SW 1271 (cell line): ENCODE results near the gene ITPR2.
"Not testable (repeated sequence)": the region's sequence is repeated elsewhere in the genome, so short reads cannot be mapped to it uniquely, and the experiment has no call there.

Source experiments
- DNase-seq, 2 experiments: peaks; one replicate each; lab custom pipeline; 2025; lab: John Stamatoyannopoulos, UW

Gene ITPR2

GRCh38 chr12:26623136-26623535, 209.9 kb downstream of the ITPR2 start:
- no peak for DNase-seq

DNA sequence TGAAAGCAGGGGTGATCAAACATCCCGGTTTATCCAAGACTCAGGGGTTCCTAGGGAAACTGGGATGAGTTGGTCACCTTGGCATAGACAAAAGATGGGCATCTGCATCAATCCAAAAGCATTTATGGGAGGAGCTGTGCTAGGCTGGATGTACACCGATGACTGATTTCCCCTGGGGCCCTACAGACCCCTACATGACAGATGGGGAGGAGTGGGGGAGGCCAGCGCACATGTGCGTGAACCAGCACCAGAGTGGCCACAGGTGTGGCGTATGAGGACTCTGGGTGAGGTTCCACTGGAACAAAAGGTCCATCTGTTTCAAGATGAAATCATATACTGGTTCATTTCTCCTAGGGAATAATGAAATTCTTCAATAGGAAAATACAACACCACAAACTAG, 210.4 kb downstream of the ITPR2 start:
- DNase-seq, result no peak

- DNase-seq, result no peak
These were observed 211.1 kb downstream of the ITPR2 start for GRCh38 chr12:26621932-26622331.

DNA sequence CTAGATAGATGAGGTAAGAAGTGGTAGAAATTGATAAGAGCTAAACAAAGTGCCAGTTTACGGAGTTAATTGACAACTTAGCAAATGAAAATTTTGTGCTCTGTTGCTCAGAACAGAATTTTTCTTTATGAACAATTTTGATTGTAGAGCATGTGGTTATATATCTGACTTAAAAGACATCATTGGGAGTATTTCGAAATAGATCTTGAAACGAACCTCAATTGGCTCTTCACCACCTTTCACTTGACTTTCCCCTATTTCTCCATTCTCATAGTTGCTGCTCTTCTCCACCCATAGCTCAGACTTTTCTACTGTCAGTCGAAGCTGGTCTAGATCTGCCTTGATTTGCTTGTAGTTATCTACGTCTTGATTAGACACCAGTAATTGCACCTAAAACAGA, 212.1 kb downstream of the ITPR2 start:
- no peak for DNase-seq

DNA sequence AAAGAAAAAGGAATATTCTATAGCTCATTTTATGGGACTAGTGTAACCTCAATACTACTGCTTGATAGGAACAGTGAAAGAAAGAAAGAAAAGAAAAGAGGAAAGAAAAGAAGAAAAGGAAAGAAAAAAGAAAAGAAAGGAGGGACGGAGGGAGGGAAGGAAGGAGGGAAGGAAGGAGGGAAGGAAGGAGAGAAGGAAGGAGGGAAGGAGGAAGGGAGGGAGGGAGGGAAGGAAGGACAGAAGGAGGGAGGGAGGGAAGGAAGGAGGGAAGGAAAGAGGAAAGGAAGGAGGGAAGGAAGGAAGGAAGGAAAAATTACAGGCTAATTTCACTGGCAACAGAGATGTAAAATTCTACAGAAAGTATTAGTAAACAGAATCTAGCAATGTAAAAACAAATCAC, 215.5 kb downstream of the ITPR2 start:
- no peak for DNase-seq

- peak in 1 of 2 experiments; percentile 36 for DNase-seq
These were observed 218.9 kb downstream of the ITPR2 start for GRCh38 chr12:26614011-26614616.

DNA sequence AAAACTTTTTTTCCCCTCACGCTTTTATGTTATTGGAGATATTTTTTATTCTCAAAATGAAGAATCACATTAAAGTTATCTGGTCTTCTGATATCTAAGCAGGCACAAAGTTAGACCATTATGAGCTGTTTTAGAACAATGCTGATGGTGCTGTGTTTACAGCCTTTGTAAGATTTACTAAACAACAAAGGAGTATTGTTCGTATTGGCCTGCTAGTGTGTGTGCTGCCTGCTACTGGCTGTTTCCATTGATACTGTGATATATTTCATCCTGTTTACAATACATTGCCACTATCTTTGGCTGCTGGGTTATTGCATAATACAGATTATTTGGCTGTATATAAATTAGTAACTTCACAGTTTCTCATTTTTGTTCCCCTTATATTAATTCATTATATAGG, 220.8 kb downstream of the ITPR2 start:
- no peak for DNase-seq

DNA sequence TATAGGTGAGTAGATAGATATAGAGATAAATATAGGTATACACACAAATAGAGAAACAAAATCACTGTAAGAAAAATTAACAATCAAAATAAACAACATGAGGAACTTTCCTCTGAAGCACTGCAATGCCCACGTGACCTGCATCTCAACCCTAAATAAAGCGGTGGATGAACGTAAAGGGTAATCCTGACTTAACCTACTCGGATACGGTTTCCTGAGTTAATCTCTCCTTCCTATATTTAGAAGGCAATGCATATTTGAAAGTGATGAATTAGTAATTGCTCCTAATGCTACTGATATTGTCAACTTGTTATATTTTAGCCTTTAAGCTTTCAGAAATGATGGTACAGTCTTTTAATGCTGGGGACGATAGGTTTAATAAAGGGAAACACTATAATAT, 221.4 kb downstream of the ITPR2 start:
- DNase-seq, result no peak

DNA sequence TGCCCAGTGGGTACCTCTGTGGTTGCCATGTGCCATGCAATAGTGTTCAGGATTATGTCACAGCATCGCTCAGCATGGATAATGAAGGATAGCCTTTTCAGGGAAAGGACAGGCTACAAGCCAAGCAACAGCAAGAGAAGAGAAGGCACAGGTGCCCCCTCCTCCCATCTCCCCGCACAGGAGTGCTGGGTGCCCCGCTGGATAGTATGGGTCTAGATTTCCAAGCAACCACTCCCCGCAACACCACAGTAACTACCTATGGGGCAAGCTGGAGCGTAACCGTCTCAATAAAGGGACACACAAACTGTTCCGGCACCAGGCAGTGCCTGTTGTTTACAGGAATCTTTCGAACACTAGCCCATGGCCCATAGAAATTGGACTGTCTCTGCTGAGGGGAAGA, 222.2 kb downstream of the ITPR2 start:
- no peak for DNase-seq

- DNase-seq, result no peak
These were observed 223.0 kb downstream of the ITPR2 start for GRCh38 chr12:26609986-26610385.

GRCh38 chr12:26608706-26609105, 224.3 kb downstream of the ITPR2 start:
- DNase-seq, result no peak

DNA sequence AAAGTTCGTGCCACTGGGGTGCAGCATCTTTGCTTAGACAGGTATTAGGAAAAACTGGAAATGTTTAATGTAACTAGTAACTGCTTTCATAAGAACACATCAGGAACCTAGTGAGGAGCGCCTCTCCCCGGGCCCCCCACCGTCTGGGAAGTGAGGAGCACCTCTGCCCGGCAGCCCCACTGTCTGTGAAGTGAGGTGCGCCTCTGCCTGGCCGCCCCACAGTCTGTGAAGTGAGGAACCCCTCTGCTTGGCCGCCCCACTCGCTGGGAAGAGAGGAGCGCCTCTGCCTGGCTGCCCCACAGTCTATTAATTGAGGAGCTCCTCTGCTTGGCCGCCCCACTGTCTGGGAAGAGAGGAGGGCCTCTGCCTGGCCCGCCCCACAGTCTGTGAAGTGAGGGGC, 224.7 kb downstream of the ITPR2 start:
- no peak for DNase-seq

DNA sequence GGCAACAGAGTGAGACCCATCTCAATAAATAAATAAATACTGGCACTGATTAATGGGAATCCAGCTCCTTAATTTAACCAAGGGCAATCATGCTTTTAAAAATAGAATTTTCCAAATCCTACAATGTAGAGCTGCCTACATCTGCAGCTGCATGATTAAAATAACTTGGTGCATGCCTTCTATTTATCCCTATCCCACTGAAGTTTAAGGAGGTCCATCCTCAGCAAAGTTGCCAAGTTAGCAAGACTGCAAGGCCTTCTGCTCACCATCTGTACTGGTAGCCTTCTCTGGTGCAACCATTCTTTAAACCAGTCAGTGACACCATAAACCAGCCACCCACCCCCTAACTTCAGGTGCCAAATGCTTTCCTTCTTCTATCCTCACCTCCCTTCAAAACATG, 226.1 kb downstream of the ITPR2 start:
- no peak for DNase-seq

DNA sequence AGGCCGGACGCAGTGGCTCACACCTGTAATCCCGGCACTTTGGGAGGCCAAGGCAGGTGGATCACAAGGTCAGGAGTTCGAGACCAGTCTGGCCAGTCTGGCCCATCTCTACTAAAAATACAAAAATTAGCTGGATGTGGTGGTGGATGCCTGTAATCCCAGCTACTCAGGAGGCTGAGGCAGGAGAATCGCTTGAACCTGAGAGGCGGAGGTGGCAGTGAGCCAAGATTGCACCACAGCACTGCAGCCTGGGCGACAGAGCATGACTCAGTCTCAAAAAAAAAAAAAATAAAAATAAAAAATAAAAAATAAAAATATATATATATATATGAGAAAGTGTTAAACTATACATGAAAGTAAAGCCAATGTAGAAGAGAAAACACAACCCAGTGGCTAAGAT, 228.2 kb downstream of the ITPR2 start:
- not testable (repeated sequence) for DNase-seq

DNA sequence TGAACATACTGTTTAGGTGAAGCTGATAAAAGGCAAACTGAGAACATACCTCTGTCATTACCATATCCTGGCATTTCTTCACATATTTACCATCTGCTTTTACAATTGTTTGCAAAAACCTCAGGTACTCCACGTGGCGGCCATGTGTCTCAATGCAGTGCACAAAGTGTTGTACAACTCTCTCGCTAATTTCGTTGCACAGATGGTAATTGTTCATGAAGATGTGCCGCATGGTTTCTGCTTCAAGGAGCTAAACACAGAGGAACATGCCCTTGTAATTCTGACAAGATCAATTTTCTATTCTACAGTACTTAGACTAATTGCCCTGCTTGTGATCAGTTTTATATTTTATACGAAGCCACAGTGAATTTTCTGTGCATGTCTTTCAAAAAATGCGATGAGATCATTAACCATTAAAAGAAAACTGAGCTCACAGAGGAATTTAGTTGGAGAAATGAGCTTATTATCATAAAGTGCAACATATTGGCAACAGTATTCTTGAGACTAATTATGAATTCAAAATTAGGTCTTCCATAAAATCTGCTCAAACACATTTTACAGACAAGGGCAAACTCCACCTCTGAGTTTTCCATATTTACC, 233.8 kb downstream of the ITPR2 start:
- DNase-seq, result no peak

DNA sequence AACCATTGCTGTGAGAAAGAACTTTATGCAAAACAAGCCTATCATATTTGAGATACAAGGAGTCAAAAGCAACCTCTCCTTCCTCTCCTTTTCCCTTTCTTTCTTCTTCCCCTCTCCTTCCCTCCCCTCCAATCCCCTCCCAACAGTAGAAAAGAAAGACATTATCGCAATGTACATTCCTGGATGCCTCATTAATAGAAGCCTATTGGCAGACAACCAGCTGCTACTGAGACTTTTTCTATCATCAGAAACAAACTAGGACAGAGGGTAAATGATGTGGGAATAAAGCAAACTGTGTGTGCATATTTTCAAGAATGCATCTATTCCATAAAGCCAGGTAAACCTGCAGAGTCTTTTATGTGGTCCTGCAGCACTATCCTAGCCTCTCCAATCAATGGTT, 237.2 kb downstream of the ITPR2 start:
- no peak for DNase-seq

DNA sequence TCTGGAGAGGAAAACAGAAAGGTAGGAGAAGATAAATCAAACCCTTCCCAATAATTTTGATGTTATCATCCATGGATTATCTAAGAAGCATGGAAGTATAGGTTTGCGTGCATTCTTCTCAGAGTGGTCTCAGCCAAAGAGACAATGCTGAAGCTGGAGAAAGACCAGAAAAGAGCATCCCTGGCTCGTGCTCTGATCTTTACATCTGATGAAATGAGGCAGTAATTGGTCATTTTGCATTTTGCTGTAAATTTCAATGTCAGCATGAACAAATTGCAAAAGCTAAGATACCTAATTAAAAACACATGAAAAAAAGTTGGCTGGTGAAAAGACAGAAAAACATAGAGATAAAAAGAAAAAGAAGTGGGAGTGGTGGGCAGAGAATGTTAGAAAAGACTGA, 252.4 kb downstream of the ITPR2 start:
- DNase-seq, result no peak

DNA sequence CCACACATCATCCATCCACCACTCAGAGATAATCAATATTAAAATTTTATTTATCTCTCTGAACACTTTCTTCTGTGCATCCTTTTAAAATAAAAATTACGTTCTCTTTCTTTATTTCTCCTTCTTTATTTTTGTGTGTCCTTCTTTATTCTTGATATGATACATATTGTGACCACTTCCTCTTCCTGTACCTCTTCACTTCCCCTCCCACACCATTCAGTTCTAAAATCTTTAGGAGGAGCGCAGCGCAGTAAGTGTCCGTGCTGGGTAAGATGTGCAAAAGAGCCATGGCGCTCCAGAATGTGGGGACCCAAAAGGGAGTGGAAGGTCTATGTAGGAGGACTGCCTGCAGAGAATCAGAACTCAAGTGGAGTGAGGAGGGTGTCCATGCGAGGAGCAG, 256.7 kb downstream of the ITPR2 start:
- no peak for DNase-seq

- DNase-seq, result no peak
These were observed 259.6 kb downstream of the ITPR2 start for GRCh38 chr12:26573225-26573909.

- no peak for DNase-seq
These were observed 260.9 kb downstream of the ITPR2 start for GRCh38 chr12:26572137-26572536.

- DNase-seq, result no peak
These were observed 261.4 kb downstream of the ITPR2 start for GRCh38 chr12:26571560-26571959.

- DNase-seq, result no peak
These were observed 265.9 kb downstream of the ITPR2 start for GRCh38 chr12:26567126-26567525.

DNA sequence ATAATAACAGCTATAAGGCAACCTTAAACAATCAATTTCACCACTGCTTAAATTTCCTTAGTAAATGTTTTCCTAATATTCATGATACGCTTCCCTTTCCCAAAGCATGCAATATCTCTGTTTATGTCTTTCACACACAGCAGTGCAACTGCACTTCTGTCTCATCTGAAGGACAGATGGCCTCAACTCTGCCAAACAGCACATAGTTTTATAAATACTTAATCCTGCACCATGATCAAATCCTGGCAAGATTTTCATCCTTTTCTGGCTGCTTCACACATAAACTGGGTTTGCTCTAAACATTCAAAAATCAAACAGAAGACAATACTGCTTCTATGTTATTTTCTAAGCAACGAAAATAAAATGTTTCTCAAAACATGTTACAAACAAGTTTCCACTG, 266.3 kb downstream of the ITPR2 start:
- DNase-seq, result no peak

- DNase-seq, result no peak
These were observed 266.8 kb downstream of the ITPR2 start for GRCh38 chr12:26566186-26566585.
